Hepatic stellate cell (primary cell): Measurements from ENCODE around the gene MGP.

Experiments used
- DNase-seq: peaks from one replicate; pipeline ENCODE4 v3.0.0; 2011; ENCODE audit warnings: low spot score

Gene MGP

DNA sequence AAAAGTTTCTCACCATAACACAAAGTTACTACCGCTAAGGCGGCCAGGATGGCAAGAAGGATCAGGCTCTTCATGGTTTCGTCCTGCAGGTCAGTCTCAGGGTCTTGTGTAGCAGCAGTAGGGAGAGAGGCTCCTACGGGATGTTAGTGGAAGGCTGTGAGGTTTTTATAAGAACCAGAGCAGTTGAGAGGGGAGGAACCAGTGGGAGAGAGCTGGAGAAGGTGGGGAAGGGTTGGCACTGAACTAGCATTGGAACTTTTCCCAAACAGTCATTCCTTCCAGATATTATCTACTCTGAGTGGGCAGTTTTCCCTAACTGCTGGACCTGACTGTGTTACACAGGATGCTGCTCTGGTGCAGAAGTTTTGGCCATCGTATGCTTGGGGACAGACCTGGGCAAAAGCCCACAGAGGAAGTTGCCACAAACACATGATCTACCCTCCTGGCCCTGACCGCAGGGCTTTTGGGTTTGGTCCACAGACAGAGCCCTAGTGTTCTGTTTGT is at the start of gene MGP:
TSS of gene MGP (minus strand) at position 137 of the 504 bp plus-strand sequence. CDS start at position 74, 63 bp downstream.
- peak; percentile 21 for DNase-seq

DNA sequence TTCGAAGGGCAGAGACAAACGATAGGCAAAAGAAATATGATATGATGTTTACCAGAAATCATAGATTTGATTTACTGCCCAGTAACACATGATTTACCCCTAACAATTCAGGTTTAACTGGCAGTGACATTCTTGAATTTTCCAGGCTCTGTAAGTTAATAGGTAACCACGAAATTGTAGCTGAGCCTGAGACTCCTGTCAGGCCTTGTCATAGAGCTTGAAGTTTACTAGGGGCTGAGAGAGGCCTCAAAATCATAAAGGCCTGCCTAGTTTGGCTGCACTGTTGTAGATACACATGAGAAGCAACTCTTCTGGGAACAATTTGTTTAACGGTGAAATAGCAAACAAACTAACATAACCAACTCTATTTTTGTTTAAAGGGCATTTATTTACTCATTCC is 49.4 kb upstream of the MGP start:
- no peak for DNase-seq

DNA sequence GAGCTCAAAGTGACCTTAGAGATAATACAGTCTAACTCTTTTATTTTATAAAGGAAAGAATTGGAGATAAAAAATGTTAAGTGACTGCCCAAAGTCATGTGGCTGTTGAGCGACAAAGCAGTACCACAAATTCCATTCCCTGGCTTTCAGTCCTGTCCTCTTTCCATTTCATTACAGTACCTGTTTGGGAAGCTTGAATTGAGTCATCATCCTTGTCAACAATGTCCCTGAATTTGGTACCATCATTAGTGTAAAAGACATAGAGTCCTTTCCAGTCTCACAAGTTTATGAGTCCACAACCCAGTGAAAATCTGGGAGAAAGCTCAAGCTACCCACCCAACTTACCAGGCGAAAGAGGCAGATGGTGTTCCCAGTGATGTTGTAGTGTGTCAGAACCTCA is 48.9 kb upstream of the MGP start:
- DNase-seq: no peak

GRCh38 chr12:14931791-14932560 is 46.3 kb upstream of the MGP start:
- DNase-seq: no peak

DNA sequence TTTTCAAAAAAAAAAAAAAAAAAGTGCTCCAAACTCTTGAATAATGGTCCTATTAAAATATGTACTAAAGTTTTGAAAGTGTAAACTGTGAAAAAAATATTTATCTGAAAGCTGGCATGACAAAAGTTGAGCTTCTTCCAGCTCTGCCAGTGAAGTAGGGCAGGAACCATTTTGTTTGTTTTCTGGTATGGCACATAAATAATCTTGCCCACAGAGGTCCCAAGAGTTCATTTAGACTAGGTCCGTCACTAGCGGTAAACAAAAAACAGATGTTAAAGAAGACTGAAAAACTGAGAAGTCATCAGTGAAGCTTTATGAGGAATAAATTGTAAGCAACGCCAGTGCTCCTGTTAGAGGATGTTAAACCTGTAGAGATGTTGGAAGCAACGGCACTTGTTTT is 45.7 kb upstream of the MGP start:
- no peak for DNase-seq

DNA sequence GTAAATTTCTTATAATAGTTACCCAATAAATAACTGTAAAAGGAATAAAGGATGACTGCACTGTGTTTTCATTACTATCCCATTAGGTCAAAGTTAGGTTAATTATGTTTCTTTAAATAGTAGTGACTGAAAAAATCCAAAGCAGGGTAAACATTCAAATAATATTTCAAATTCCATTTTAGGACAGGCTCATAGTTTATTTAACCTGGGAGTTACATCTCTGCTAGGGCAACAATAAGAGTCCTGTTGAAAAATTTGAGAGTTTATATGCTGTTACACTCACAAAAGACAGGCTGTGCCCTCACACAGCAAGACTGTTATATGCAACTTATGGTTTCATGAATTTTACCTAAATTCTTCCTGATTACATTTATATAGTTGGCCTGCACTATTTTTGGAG is 44.6 kb upstream of the MGP start:
- DNase-seq: no peak

- no peak for DNase-seq
These were observed 43.3 kb upstream of the MGP start for GRCh38 chr12:14928931-14929330.

GRCh38 chr12:14927267-14927666 is 41.6 kb upstream of the MGP start:
- no peak for DNase-seq

DNA sequence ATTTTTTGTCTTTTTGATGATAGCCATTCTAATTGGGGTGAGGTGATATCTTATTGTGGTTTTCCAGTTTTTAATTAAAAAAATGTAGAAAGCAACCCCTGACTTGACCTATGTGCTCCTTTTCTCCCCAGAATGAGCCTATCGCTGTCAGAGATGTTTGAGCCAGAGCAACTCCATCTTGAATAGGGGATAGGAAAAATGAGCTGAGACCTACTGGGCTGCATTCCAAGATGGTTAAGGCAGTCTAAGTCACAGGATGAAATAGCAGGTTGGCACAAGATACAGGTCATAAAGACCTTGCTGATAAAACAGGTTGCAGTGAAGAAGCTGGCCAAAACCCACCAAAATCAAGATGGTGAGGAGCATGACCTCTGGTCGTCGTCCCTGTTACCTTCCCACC is 38.9 kb upstream of the MGP start:
- no peak for DNase-seq

DNA sequence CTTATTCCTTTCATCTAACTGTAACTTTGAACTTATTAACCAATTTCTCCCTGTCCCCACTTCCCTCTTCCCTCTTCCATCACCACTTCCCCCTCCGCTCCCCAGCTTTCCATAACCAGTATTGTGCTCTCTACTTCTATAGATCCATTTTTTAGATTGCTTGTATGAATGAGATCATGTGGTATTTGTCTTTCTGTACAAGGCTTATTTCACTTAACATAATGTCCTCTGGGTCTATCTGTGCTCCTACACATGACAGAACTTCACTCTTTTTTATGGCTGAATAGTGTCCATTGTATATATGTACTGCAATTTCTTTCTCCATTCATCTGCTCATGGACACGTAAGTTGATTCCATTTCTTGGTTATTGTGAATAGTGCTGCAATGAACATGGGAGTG is 38.3 kb upstream of the MGP start:
- DNase-seq: no peak

DNA sequence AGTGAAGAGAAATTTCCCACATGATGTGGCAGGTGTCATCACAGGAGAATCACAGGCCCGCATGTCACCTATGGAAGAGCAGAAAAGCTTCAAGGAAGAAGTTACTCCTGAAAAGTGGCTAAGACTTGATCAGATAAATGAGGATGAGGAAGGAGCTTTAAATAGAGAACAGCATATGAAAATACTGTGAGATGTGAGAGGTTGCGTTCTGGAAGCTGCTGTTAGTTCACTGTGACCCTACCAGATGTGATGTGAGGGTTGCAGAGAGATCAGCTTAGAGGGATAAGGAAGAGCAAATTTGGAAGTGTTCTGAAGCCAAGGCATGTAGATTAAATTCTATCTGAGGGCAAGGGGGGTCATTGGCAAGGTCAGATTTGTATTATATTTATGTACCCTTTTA is 35.6 kb upstream of the MGP start:
- DNase-seq: no peak

GRCh38 chr12:14920475-14921126 is 34.9 kb upstream of the MGP start:
- DNase-seq: no peak

DNA sequence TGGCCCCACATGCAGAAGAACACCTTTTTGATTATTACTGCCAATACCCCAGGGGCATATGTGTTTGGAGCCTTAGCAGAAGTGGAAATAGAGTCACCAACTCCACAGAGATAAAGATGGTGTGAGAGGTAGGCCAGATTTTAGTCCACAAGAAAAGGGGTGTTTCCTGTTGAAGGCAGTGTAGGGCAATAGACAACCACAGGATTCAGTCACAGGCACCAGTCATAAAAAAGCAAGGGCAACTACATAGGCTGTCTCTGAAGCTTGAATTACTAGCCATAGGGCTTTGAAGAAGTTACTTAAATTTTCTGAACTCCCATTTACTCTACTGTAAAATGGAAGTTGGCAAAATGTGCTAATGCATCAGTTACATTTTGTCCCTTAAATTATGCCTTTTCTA is 33.8 kb upstream of the MGP start:
- no peak for DNase-seq

GRCh38 chr12:14915736-14916135 is 30.1 kb upstream of the MGP start:
- no peak for DNase-seq

DNA sequence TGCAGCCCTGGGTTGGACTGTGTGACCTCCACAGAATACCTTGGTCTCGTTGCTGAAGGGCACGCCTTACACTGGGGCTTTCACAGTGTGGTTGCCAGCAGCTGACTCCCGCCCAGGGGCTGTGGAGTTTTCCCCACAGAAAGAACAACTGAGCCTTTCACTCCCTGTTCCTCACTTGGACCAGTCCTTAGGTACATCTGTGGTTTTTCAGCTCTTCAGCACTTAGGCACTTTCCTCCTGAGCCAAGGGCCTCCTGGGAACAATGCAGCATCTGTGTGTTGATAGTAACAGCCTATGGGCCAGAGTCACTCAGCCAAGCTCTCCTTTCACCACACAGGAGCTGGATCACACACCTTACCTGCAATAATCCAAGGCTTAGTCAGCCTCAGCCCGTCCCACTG is 27.7 kb upstream of the MGP start:
- DNase-seq: no peak

GRCh38 chr12:14911131-14911530 is 25.5 kb upstream of the MGP start:
- no peak for DNase-seq

DNA sequence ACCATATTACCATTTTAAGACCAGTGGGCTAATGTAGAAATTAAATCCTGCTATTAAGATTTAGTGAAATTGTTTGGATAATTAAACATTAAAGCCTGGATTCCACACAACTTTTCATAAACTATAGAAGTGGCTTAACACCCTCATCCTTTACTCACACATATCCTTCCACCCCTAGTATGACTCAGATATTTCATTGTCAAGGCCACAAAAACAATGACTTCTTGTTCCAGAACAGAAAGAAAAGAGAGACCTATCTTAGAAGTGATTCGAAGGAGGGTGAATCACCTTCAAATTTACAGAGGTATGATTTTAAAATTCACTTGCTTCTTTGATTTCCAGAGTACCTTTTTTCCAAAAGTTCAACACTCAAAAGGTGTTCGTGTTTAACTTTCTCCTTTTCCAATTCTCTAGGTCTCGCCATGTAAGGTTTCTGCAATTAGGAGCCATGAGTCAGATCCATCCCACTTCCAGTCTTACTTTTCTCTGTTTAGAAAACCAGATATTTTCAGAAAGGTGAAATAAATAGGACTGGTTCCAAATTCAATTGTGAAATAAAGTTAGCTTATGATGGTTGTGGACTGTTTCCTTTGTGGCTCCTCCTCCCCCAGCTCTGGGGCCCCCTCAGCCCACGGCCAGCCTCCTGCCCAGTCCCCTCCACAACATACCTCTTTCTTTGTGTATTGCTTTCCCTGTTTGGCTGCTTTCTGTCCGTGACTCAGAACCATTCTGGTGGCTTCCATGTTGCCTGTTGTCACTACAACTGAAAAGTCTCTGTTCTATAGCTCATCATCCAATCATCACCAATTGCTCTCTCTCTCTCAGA is 24.6 kb upstream of the MGP start:
- DNase-seq: no peak

DNA sequence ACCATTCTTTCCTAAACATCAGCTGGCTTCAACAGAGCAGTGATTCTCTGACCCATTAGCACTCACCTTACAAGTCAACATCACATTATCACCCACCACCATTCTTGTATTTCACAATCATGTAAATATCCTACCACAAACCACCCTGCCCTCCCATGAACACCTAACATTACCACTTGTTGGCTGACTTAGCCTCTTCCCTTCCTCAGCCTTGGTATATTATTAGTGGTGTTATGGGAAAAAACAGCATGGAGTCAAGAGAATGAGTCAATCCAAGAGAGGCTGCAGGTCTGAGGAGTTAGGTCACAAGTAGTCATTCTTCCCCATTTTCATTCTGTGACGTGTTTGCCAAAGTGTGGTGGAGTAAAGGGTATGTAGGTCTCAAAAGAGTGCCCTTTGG is 22.3 kb upstream of the MGP start:
- no peak for DNase-seq

- no peak for DNase-seq
These were observed 20.5 kb upstream of the MGP start for GRCh38 chr12:14906114-14906513.

- no peak for DNase-seq
These were observed 19.8 kb upstream of the MGP start for GRCh38 chr12:14905269-14906004.

DNA sequence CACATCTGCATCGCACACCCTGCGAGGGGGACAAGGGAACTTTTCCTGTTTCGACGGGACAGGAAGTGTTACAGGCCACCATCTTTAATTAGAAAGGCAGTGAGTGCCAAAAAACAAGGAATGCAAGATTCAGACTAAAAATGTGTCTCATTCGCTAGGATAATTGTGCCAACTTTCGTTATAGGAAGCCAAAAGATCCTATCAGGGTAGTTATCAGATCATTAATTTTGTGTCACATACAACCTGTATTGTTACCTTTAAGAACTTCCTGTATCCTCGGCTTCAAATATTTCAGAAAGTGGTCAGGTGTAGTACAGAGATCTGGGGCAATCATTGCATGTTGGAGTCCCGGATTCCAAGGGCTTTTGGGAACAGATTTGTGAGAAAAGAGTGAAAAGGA is 19.2 kb upstream of the MGP start:
- DNase-seq: no peak
